ENCODE measurements around the gene PCDHGB2. TPM values are rescaled to one million over a fixed set of nuclear protein-coding genes. Genes with fewer than 3 reads are reported as not detected.
"Not testable (repeated sequence)": the region's sequence is repeated elsewhere in the genome, so short reads cannot be mapped to it uniquely, and the experiment has no call there.

Gene PCDHGB2
- total and polyA plus RNA-seq, 2 of the 4 experiments (the other 2 are of a cell fraction): 2.6 to 3.0 TPM

GRCh38 chr5:141346017-141346416, 13.8 kb upstream of the PCDHGB2 start:
- in situ Hi-C loops (cut with MboI; ENCODE audit: low sequenced_read_pairs); DNase-seq; H3K27ac ChIP-seq (ENCODE audit: insufficient read depth, low read length); H4K5ac ChIP-seq (ENCODE audit: low read depth, low read length); H3K4me2 ChIP-seq (ENCODE audit: low read depth, low read length); H2BK20ac ChIP-seq (ENCODE audit: low read depth, low read length); CTCF ChIA-PET; H3K79me1 ChIP-seq (ENCODE audit: low read depth in 1 of 2, low read length in 2 of 2); H2AK5ac ChIP-seq (ENCODE audit: low read depth, low read length); ATAC-seq (ENCODE audit: low read depth); H3K56ac ChIP-seq (ENCODE audit: extremely low read depth, insufficient read depth, low read length); dilution Hi-C loops (cut with HindIII; ENCODE audit: low sequenced_read_pairs, unreplicated experiment); H3K9me1 ChIP-seq (ENCODE audit: insufficient read depth, low read length); H3K4me3 ChIP-seq (ENCODE audit: insufficient read depth, low read depth, low read length); H4K91ac ChIP-seq (ENCODE audit: insufficient read depth, low read depth, low read length); BruUV-seq (replicated peaks); H2BK15ac ChIP-seq (ENCODE audit: low read depth, low read length); H3K14ac ChIP-seq (replicated peaks; ENCODE audit: low read depth, low read length); H2AK9ac ChIP-seq (replicated peaks; ENCODE audit: low read depth, low read length, poor library complexity); POLR2A ChIA-PET (ENCODE audit: unreplicated experiment); H4K20me1 ChIP-seq (ENCODE audit: insufficient read depth, low read length); H3K4ac ChIP-seq (ENCODE audit: low read depth, low read length); intact Hi-C loops (cut with micrococcal nuclease); H3K23ac ChIP-seq (ENCODE audit: low read depth, low read length); H3K36me3 ChIP-seq (ENCODE audit: control insufficient read depth, insufficient read depth, low read length); H2BK5ac ChIP-seq (ENCODE audit: low read depth, low read length, poor library complexity, severe bottlenecking); H3K9ac ChIP-seq (ENCODE audit: low read depth, low read length); H4K8ac ChIP-seq (ENCODE audit: low read depth in 2 of 2, low read length in 2 of 2); H3K4me1 ChIP-seq (ENCODE audit: control insufficient read depth, insufficient read depth, low read length); H3K27me3 ChIP-seq (ENCODE audit: control insufficient read depth, insufficient read depth, low read length); H3K18ac ChIP-seq (ENCODE audit: low read depth, low read length); H2AFZ ChIP-seq (replicated peaks; ENCODE audit: low read length, poor library complexity); H2BK120ac ChIP-seq (ENCODE audit: low read depth, low read length): not testable (repeated sequence)
- peaks cover 27% of the 10 kb centered on the region for H3K9me3 ChIP-seq (ENCODE audit: control insufficient read depth, insufficient read depth, low read length)
- no CpG with 5 or more reads among the region's 35 CpGs for WGBS, 2 experiments (ENCODE audit: extremely low coverage in 2 of 2, insufficient read length in 1 of 2)

All from IMR-90 (cell line).